Measurements from ENCODE around the gene IL4.

DNA sequence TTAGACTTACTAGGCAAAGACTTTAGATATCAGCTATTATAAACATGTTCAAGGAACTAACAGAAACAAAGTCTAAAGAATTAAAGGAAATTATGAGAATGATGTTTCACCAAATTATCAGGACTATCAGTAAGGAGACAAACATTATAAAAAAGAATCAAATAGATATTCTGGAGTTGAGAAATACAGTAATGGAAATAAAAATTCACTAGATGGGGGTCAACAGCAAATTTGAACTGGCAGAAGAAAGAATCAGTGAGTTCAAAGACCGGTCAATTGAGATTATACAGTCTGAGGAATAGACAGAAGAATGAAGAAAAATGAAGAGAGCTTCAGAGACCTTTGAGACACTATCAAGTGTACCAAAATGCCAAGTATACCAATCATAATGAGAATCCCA, 25.4 kb upstream of the IL4 start:
- TF ChIP-seq, protein P1, sequence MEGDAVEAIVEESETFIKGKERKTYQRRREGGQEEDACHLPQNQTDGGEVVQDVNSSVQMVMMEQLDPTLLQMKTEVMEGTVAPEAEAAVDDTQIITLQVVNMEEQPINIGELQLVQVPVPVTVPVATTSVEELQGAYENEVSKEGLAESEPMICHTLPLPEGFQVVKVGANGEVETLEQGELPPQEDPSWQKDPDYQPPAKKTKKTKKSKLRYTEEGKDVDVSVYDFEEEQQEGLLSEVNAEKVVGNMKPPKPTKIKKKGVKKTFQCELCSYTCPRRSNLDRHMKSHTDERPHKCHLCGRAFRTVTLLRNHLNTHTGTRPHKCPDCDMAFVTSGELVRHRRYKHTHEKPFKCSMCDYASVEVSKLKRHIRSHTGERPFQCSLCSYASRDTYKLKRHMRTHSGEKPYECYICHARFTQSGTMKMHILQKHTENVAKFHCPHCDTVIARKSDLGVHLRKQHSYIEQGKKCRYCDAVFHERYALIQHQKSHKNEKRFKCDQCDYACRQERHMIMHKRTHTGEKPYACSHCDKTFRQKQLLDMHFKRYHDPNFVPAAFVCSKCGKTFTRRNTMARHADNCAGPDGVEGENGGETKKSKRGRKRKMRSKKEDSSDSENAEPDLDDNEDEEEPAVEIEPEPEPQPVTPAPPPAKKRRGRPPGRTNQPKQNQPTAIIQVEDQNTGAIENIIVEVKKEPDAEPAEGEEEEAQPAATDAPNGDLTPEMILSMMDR (IDR thresholded peaks at IDR 0.05): no peak
- TF ChIP-seq EZH2 (IDR thresholded peaks at IDR 0.05): no peak
